K562 (cell line): ENCODE data around the gene KASH5. TPM values are rescaled to one million over a fixed set of nuclear protein-coding genes. Genes with fewer than 3 reads are reported as not detected.

Experiments
- ARID4B ChIP-seq: sonication (generic); formaldehyde crosslinking; IDR thresholded peaks from 2 replicates; pipeline ENCODE4 v1.8.0; 2022; ENCODE audit warnings: mild to moderate bottlenecking, missing genetic modification reagents
- ATF3 ChIP-seq, 2 experiments: fragments of 450-650 bp in 1 of 2; sonication (generic) in 1 of 2; formaldehyde crosslinking in 1 of 2; IDR thresholded peaks in 1 of 2; conservative IDR thresholded peaks in 1 of 2; 2 replicates each; pipeline versions ENCODE4 v1.6.1 to v1.8.1; 2016 to 2023; ENCODE audit warnings: mild to moderate bottlenecking in 2 of 2, moderate library complexity in 2 of 2, inconsistent platforms in 1 of 2, missing genetic modification reagents in 1 of 2
- ATF6 ChIP-seq: sonication (generic); formaldehyde crosslinking; IDR thresholded peaks from 2 replicates; pipeline ENCODE4 v1.4.0; 2020; ENCODE audit warnings: mild to moderate bottlenecking, missing genetic modification reagents
- CHD4 ChIP-seq: fragments of 200-600 bp; sonication (generic); IDR thresholded peaks from 3 replicates; pipeline ENCODE4 v1.6.1; 2012; ENCODE audit warnings: low read depth, mild to moderate bottlenecking, mixed read lengths, low read length, inconsistent platforms; ENCODE audit not compliant: insufficient read depth, insufficient replicate concordance, poor library complexity, severe bottlenecking
- E2F5 ChIP-seq: sonication (generic); formaldehyde crosslinking; IDR thresholded peaks from 2 replicates; pipeline ENCODE4 v1.8.0; 2022; ENCODE audit warnings: mild to moderate bottlenecking, missing genetic modification reagents
- FOXJ3 ChIP-seq: sonication (generic); formaldehyde crosslinking; IDR thresholded peaks from 2 replicates; pipeline ENCODE4 v1.4.0; 2020; ENCODE audit warnings: mild to moderate bottlenecking, missing genetic modification reagents
- HMG20B ChIP-seq: fragments of 250-450 bp; sonication (Bioruptor Pico); IDR thresholded peaks from 2 replicates; pipeline ENCODE4 v1.5.0; 2021; ENCODE audit warnings: mild to moderate bottlenecking
- KHSRP ChIP-seq: fragments of 450-650 bp; IDR thresholded peaks from 2 replicates; pipeline ENCODE4 v1.6.1; 2017
- LEF1 ChIP-seq: fragments of 450-650 bp; IDR thresholded peaks from 2 replicates; pipeline ENCODE4 v1.6.1; 2016; ENCODE audit warnings: mild to moderate bottlenecking
- RBM22 ChIP-seq: fragments of 200-400 bp; formaldehyde crosslinking; IDR thresholded peaks from 2 replicates; pipeline ENCODE4 v1.6.1; 2018; ENCODE audit warnings: low read length, low read depth; ENCODE audit not compliant: poor library complexity, severe bottlenecking
- polyA plus RNA-seq, 8 experiments: library from polyadenylated mRNA; depleted of rRNA in 4 of 8; stranded (reverse) in 5 of 8; unstranded in 3 of 8; fragments of >200 nt; fragmentation: Nextera tagmentation in 2 of 8; fragmentation: Illumina TruSeq in 1 of 8; extraction: Ambion mirVana in 2 of 8; extraction: Trizol in 1 of 8; gene quantifications; 2 replicates each; pipeline versions ENCODE4 v1.2.1 to v1.2.3, GENCODE V29; 2011 to 2014; ENCODE audit warnings: inconsistent platforms in 1 of 8, missing spikeins in 1 of 8
- total RNA-seq, 7 experiments: library from RNA; depleted of rRNA in 6 of 7; stranded (reverse); fragments of >200 nt in 6 of 7; fragmentation: Illumina TruSeq in 2 of 7; extraction: Trizol in 2 of 7; gene quantifications; 2 replicates each; pipeline versions ENCODE4 v1.2.1 to v1.2.3, GENCODE V29; 2011 to 2021; ENCODE audit warnings: low replicate concordance in 1 of 7
- TF ChIP-seq, protein P1 (sequence below): fragments of 250-450 bp; sonication (Bioruptor Pico); IDR thresholded peaks from 2 replicates; pipeline ENCODE4 v1.8.0; 2021; ENCODE audit warnings: mild to moderate bottlenecking, moderate library complexity
- TF ChIP-seq, protein P2 (sequence below): fragments of 200-400 bp; formaldehyde crosslinking; IDR thresholded peaks from 2 replicates; pipeline ENCODE4 v1.6.1; 2017; ENCODE audit warnings: mild to moderate bottlenecking, low read depth, low read length, moderate library complexity

KASH5 gene
- total and polyA plus RNA-seq, 9 of the 15 experiments (the other 6 are each of a cell fraction or from before 2014, with no cell fraction given): 0.07 to 0.84 (median 0.34) TPM; not detected in 1

GRCh38 chr19:49363268-49364082 is 24.6 kb upstream of the KASH5 start, which contains the start of gene DKKL1 (continued):
- TF ChIP-seq, protein P1, sequence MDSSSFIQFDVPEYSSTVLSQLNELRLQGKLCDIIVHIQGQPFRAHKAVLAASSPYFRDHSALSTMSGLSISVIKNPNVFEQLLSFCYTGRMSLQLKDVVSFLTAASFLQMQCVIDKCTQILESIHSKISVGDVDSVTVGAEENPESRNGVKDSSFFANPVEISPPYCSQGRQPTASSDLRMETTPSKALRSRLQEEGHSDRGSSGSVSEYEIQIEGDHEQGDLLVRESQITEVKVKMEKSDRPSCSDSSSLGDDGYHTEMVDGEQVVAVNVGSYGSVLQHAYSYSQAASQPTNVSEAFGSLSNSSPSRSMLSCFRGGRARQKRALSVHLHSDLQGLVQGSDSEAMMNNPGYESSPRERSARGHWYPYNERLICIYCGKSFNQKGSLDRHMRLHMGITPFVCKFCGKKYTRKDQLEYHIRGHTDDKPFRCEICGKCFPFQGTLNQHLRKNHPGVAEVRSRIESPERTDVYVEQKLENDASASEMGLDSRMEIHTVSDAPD (CRISPR knock-in tag): no peak
- TF ChIP-seq E2F5 (CRISPR knock-in tag) (no peak), CHD4 (no peak), ARID4B (CRISPR knock-in tag) (no peak), ATF6 (CRISPR knock-in tag) (0 out of 2 replicates have a peak, but pooled peaks have one; percentile 42), LEF1 (no peak; the same call in 1 of the 2 replicates), ATF3 (IDR thresholded peaks at IDR 0.05) (peak; percentile 22; the same call in 1 of the 2 replicates), ATF3 (CRISPR knock-in tag; conservative IDR thresholded peaks at IDR 0.05) (no peak), KHSRP (no peak), HMG20B (CRISPR knock-in tag) (no peak), RBM22 (no peak), FOXJ3 (CRISPR knock-in tag) (no peak)
- TF ChIP-seq, protein P2, sequence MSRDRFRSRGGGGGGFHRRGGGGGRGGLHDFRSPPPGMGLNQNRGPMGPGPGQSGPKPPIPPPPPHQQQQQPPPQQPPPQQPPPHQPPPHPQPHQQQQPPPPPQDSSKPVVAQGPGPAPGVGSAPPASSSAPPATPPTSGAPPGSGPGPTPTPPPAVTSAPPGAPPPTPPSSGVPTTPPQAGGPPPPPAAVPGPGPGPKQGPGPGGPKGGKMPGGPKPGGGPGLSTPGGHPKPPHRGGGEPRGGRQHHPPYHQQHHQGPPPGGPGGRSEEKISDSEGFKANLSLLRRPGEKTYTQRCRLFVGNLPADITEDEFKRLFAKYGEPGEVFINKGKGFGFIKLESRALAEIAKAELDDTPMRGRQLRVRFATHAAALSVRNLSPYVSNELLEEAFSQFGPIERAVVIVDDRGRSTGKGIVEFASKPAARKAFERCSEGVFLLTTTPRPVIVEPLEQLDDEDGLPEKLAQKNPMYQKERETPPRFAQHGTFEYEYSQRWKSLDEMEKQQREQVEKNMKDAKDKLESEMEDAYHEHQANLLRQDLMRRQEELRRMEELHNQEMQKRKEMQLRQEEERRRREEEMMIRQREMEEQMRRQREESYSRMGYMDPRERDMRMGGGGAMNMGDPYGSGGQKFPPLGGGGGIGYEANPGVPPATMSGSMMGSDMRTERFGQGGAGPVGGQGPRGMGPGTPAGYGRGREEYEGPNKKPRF: no peak
